IMR-90 (cell line): ENCODE data around the gene CEP41. TPM values are rescaled to one million over a fixed set of nuclear protein-coding genes. Genes with fewer than 3 reads are reported as not detected.

Experiments used
- ATAC-seq: fragments of 200-7000 bp; cut with Tn5 transposase; 2 replicates; pipeline ENCODE4 v1.9.1; 2020; ENCODE audit warnings: low read depth, mild to moderate bottlenecking, moderate library complexity
- BruUV-seq: library from RNA; stranded (reverse); fragments of 400-500 nt; replicated peaks from 2 replicates; lab custom pipeline; 2021; lab: Mats Ljungman, UMichigan
- CTCF ChIA-PET: fragments of 300-600 bp; formaldehyde crosslinking; extraction: SDS; loops from one replicate; lab custom pipeline; 2021; ENCODE audit warnings: antibody characterized with exemption; lab: Yijun Ruan, JAX
- POLR2A ChIA-PET: fragments of 300-600 bp; sonication (Branson Sonifier 250); formaldehyde crosslinking; loops from one replicate; lab custom pipeline; 2022; ENCODE audit warnings: antibody characterized with exemption; ENCODE audit not compliant: unreplicated experiment; lab: Charles Lee
- DNase-seq: peaks from one replicate; pipeline ENCODE4 v3.0.0; 2013
- H2AFZ ChIP-seq: replicated peaks from 2 replicates; pipeline ENCODE3; 2013; ENCODE audit warnings: low read length, mild to moderate bottlenecking; ENCODE audit not compliant: poor library complexity
- H2AK5ac ChIP-seq: 2 replicates; pipeline ENCODE4 v1.6.1; 2013; ENCODE audit warnings: low read depth, low read length, inconsistent platforms
- H2AK9ac ChIP-seq: replicated peaks from 2 replicates; pipeline ENCODE3; 2013; ENCODE audit warnings: mild to moderate bottlenecking, low read depth, low read length, moderate library complexity; ENCODE audit not compliant: poor library complexity
- H2BK120ac ChIP-seq: 2 replicates; pipeline ENCODE4 v1.6.1; 2013; ENCODE audit warnings: low read depth, low read length, inconsistent platforms
- H2BK15ac ChIP-seq: 3 replicates; pipeline ENCODE4 v1.6.1; 2013; ENCODE audit warnings: low read depth, low read length, inconsistent platforms
- H2BK20ac ChIP-seq: 2 replicates; pipeline ENCODE4 v1.6.1; 2013; ENCODE audit warnings: low read depth, mild to moderate bottlenecking, inconsistent platforms, low read length, moderate library complexity
- H2BK5ac ChIP-seq: 2 replicates; pipeline ENCODE4 v1.6.1; 2013; ENCODE audit warnings: mild to moderate bottlenecking, low read depth, low read length, inconsistent platforms; ENCODE audit not compliant: poor library complexity, severe bottlenecking
- H3K14ac ChIP-seq: replicated peaks from 2 replicates; pipeline ENCODE4 v1.6.1; 2013; ENCODE audit warnings: low read depth, low read length, inconsistent platforms
- H3K18ac ChIP-seq: 2 replicates; pipeline ENCODE4 v1.6.1; 2013; ENCODE audit warnings: low read depth, low read length, control low read depth
- H3K23ac ChIP-seq: 2 replicates; pipeline ENCODE4 v1.6.1; 2013; ENCODE audit warnings: low read depth, low read length, inconsistent platforms
- H3K27ac ChIP-seq: 2 replicates; pipeline ENCODE4 v1.5.1; 2013; ENCODE audit warnings: mild to moderate bottlenecking, control low read depth, low read length; ENCODE audit not compliant: insufficient read depth
- H3K27me3 ChIP-seq: 2 replicates; pipeline ENCODE4 v1.6.1; 2013; ENCODE audit warnings: low read length; ENCODE audit not compliant: control insufficient read depth, insufficient read depth
- H3K36me3 ChIP-seq: 2 replicates; pipeline ENCODE4 v1.6.1; 2013; ENCODE audit warnings: low read length, mixed read lengths; ENCODE audit not compliant: control insufficient read depth, insufficient read depth
- H3K4ac ChIP-seq: 2 replicates; pipeline ENCODE4 v1.6.1; 2013; ENCODE audit warnings: low read depth, low read length, inconsistent platforms
- H3K4me1 ChIP-seq: 2 replicates; pipeline ENCODE4 v1.6.1; 2013; ENCODE audit warnings: low read length, mixed read lengths; ENCODE audit not compliant: control insufficient read depth, insufficient read depth
- H3K4me2 ChIP-seq: 2 replicates; pipeline ENCODE4 v1.6.1; 2013; ENCODE audit warnings: low read depth, mild to moderate bottlenecking, control low read depth, low read length, moderate library complexity
- H3K4me3 ChIP-seq: 2 replicates; pipeline ENCODE4 v1.5.1; 2013; ENCODE audit warnings: low read depth, mild to moderate bottlenecking, control low read depth, low read length, moderate library complexity; ENCODE audit not compliant: insufficient read depth
- H3K56ac ChIP-seq: 2 replicates; pipeline ENCODE4 v1.6.1; 2013; ENCODE audit warnings: low read length, inconsistent platforms; ENCODE audit not compliant: insufficient read depth; ENCODE audit errors: extremely low read depth
- H3K79me1 ChIP-seq, 2 experiments: 2 replicates each; pipeline ENCODE4 v1.6.1; 2013; ENCODE audit warnings: low read length in 2 of 2, inconsistent platforms in 1 of 2, low read depth in 1 of 2
- H3K9ac ChIP-seq: 2 replicates; pipeline ENCODE4 v1.6.1; 2013; ENCODE audit warnings: low read depth, low read length, control low read depth
- H3K9me1 ChIP-seq: 2 replicates; pipeline ENCODE4 v1.6.1; 2013; ENCODE audit warnings: low read length, inconsistent platforms; ENCODE audit not compliant: insufficient read depth
- H3K9me3 ChIP-seq: 2 replicates; pipeline ENCODE4 v1.6.1; 2013; ENCODE audit warnings: low read length; ENCODE audit not compliant: control insufficient read depth, insufficient read depth
- H4K20me1 ChIP-seq: 2 replicates; pipeline ENCODE4 v1.6.1; 2013; ENCODE audit warnings: low read length, inconsistent platforms; ENCODE audit not compliant: insufficient read depth
- H4K5ac ChIP-seq: 2 replicates; pipeline ENCODE4 v1.6.1; 2013; ENCODE audit warnings: mild to moderate bottlenecking, low read depth, low read length, control low read depth
- H4K8ac ChIP-seq, 2 experiments: 2 replicates each; pipeline ENCODE4 v1.6.1; 2013; ENCODE audit warnings: low read depth in 2 of 2, low read length in 2 of 2, control low read depth in 1 of 2, inconsistent platforms in 1 of 2
- H4K91ac ChIP-seq: 2 replicates; pipeline ENCODE4 v1.6.1; 2013; ENCODE audit warnings: low read depth, low read length, inconsistent platforms; ENCODE audit not compliant: insufficient read depth
- NFE2L2 ChIP-seq: fragments of 150-350 bp; IDR thresholded peaks from 2 replicates; pipeline ENCODE4 v1.6.1; 2016; ENCODE audit warnings: low read depth, mild to moderate bottlenecking, low read length
- WGBS, 2 experiments: methylation state at CpG; one replicate each; pipeline versions ENCODE4 v1.1.5 to v1.1.7; 2013; ENCODE audit warnings: missing lambda C conversion rate in 2 of 2; ENCODE audit not compliant: insufficient read length in 1 of 2; ENCODE audit errors: extremely low coverage in 2 of 2; 5-methylcytosine and 5-hydroxymethylcytosine counted together
- dilution Hi-C: fragments of 300-500 bp; cut with HindIII; formaldehyde crosslinking; loops from one replicate; pipeline ENCODE4 v1.14.3; 2018; ENCODE audit warnings: low sequenced_read_pairs; ENCODE audit not compliant: unreplicated experiment
- in situ Hi-C: fragments of 300-500 bp; cut with MboI; formaldehyde crosslinking; loops from 3 replicates; pipeline ENCODE4 v1.14.3; 2019; ENCODE audit warnings: low sequenced_read_pairs, inconsistent platforms, mixed read lengths
- intact Hi-C: fragments of 100-400 bp; cut with micrococcal nuclease; formaldehyde crosslinking; loops from 2 replicates; pipeline ENCODE4 v1.10.0; 2022
- polyA plus RNA-seq, 3 experiments: library from polyadenylated mRNA; depleted of rRNA; stranded (reverse); fragments of >200 nt; gene quantifications; 2 replicates each; pipeline ENCODE4 v1.2.3, GENCODE V29; 2012; ENCODE audit warnings: low replicate concordance in 1 of 3
- total RNA-seq: library from RNA; depleted of rRNA; stranded (reverse); fragments of >200 nt; gene quantifications from 2 replicates; pipeline ENCODE4 v1.2.3, GENCODE V29; 2012

The CEP41 gene
- total and polyA plus RNA-seq, 2 of the 4 experiments (the other 2 are of a cell fraction) = 12.2 to 21.9 TPM

DNA sequence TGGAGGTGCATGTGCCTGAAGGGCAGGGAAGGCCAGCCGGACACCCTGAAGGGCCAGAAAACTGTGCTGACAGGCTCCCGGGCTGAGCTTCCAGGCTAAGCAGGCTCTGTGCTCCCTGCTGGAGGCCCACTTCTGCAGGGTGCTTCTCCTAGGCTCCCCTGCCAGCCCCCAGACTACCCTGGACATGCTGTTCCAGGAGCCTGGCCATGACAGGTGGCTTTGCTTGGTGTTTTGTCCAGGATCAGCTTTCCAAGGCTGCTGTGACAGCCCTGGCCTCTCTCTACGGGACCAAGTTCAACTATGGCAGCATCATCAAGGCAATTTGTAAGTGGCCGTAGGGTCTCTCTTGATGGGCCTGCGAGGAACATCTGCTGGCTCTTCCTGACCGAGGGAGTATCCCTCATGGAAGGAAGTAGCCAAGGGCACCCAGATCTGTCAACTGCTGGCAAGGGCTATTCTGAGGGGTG, 55.2 kb downstream of the CEP41 start:
- TF ChIP-seq NFE2L2 = no peak
- no peaks in the 10 kb centered on the region for H3K79me1 ChIP-seq
- no peaks in the 10 kb centered on the region for H3K9me1 ChIP-seq
- no peak overlapping the region for H3K4me3 ChIP-seq
- H2AK5ac ChIP-seq = 0 out of 2 replicates have a peak overlapping the region, but pooled peaks have one; percentile 66
- peaks cover 7% of the 10 kb centered on the region for H3K4me1 ChIP-seq
- BruUV-seq = no TSS peak
- no peaks in the 10 kb centered on the region for H3K9me3 ChIP-seq
- intact Hi-C loops = no loop called here
- CTCF ChIA-PET = no interaction called here
- H3K23ac ChIP-seq = no peak overlapping the region
- H3K4me2 ChIP-seq = no peak overlapping the region
- no peak overlapping the region for H2BK15ac ChIP-seq
- no peak overlapping the region for H3K4ac ChIP-seq
- 0 out of 2 replicates have a peak overlapping the region, but pooled peaks have one; percentile 9 for H2BK120ac ChIP-seq
- no peak overlapping the region for H3K27ac ChIP-seq
- no peaks in the 10 kb centered on the region for H4K20me1 ChIP-seq
- H3K27me3 ChIP-seq = no peaks in the 10 kb centered on the region
- H3K18ac ChIP-seq = no peak overlapping the region
- peak overlapping the region; percentile 33 for H2AK9ac ChIP-seq
- 92% methylated on average over 3 of the region's 6 CpGs; no CpG with 5 or more reads in 1 of the 2 experiments for WGBS, 2 experiments
- H2BK5ac ChIP-seq = no peak overlapping the region
- H4K5ac ChIP-seq = no peak overlapping the region
- POLR2A ChIA-PET = no interaction called here
- dilution Hi-C loops = no loop called here
- no peak overlapping the region for H4K8ac ChIP-seq
- DNase-seq (no peak), ATAC-seq (no peak)
- H4K91ac ChIP-seq = peak overlapping the region; percentile 45; the same call in 1 of the 2 replicates
- no peak overlapping the region for H2BK20ac ChIP-seq
- no peak overlapping the region for H3K9ac ChIP-seq
- no peak overlapping the region for H3K56ac ChIP-seq
- in situ Hi-C loops = no loop called here
- no peak overlapping the region for H2AFZ ChIP-seq
- H3K36me3 ChIP-seq = no peaks in the 10 kb centered on the region
- no peak overlapping the region for H3K14ac ChIP-seq
